Right atrium auricular region (tissue), 2 donors: Measurements from ENCODE around the gene SLC46A3. TPM values are rescaled to one million over a fixed set of nuclear protein-coding genes. Genes with fewer than 3 reads are reported as not detected.
A peak's percentile ranks its signal among the peaks of the same experiment; 100 is the strongest.

Experiments
- DNase-seq: peaks from one replicate; pipeline ENCODE4 v3.0.0-alpha.2; 2019; ENCODE audit warnings: low spot score
- H3K27ac ChIP-seq, 2 donors: fragments of 200-600 bp; sonication (generic); 1 replicate in 1 of 2; 2 replicates in 1 of 2; pipeline ENCODE4 v1.5.1; 2016 to 2019
- H3K27me3 ChIP-seq, 2 donors: fragments of 200-600 bp; sonication (generic); one replicate each; pipeline versions ENCODE4 v1.5.1 to v1.6.0; 2017 to 2019
- H3K36me3 ChIP-seq: fragments of 200-600 bp; sonication (generic); one replicate; pipeline ENCODE4 v1.5.1; 2016
- H3K4me1 ChIP-seq, 2 donors: fragments of 200-600 bp; sonication (generic); one replicate each; pipeline versions ENCODE4 v1.5.1 to v1.6.0; 2017 to 2019
- H3K4me3 ChIP-seq, 2 donors: fragments of 200-600 bp; sonication (generic); 1 replicate in 1 of 2; 2 replicates in 1 of 2; pipeline ENCODE4 v1.5.1; 2017 to 2019; ENCODE audit warnings: mild to moderate bottlenecking in 1 of 2, moderate library complexity in 1 of 2
- H3K9me3 ChIP-seq, 2 donors: fragments of 200-600 bp; sonication (generic); one replicate each; pipeline ENCODE4 v1.5.1; 2019
- CTCF ChIP-seq, 2 donors: fragments of 200-600 bp; sonication (generic); IDR thresholded peaks; one replicate each; pipeline ENCODE4 v1.5.1; 2019; ENCODE audit warnings: antibody characterized with exemption in 2 of 2
- total RNA-seq, 2 donors: library from RNA; depleted of rRNA; stranded (reverse); fragments of >200 nt; gene quantifications; one replicate each; pipeline ENCODE4 v1.1.0, GENCODE V29; 2016

SLC46A3 gene
- total RNA-seq, 2 donors from 2014 or later: 13.5 to 24.1 TPM

- Histone ChIP-seq H3K9me3 (no peaks in the 10 kb centered on the region), H3K4me3 (no peak overlapping the region), H3K36me3 (peaks cover 47% of the 10 kb centered on the region), H3K27ac (no peak overlapping the region), H3K27me3 (no peaks in the 10 kb centered on the region), H3K4me1 (no peaks in the 10 kb centered on the region)
- no peak for DNase-seq
- TF ChIP-seq CTCF (IDR thresholded peaks at IDR 0.05): no peak
Measured at GRCh38 chr13:28678809-28679208, 40.0 kb downstream of the SLC46A3 start.

GRCh38 chr13:28671126-28671792 lies 47.5 kb downstream of the SLC46A3 start:
- Histone ChIP-seq H3K27me3 (no peaks in the 10 kb centered on the region), H3K27ac (no peak overlapping the region), H3K9me3 (no peaks in the 10 kb centered on the region), H3K4me3 (no peak overlapping the region), H3K36me3 (peaks cover 95% of the 10 kb centered on the region), H3K4me1 (no peaks in the 10 kb centered on the region)
- no peak for DNase-seq
- TF ChIP-seq CTCF (IDR thresholded peaks at IDR 0.05): no peak

GRCh38 chr13:28666897-28667488 lies 51.8 kb downstream of the SLC46A3 start:
- Histone ChIP-seq H3K9me3 (no peaks in the 10 kb centered on the region), H3K4me1 (peaks cover 0 to 3% of the 10 kb centered on the region in 2 donors), H3K27ac (no peak overlapping the region), H3K27me3 (no peaks in the 10 kb centered on the region), H3K4me3 (no peak overlapping the region), H3K36me3 (peaks cover 96% of the 10 kb centered on the region)
- no peak for TF ChIP-seq CTCF (IDR thresholded peaks at IDR 0.05)
- DNase-seq: no peak

GRCh38 chr13:28659621-28659970 lies 59.2 kb downstream of the SLC46A3 start:
- H3K27me3 ChIP-seq: no peaks in the 10 kb centered on the region
- H3K36me3 ChIP-seq: peaks cover 27% of the 10 kb centered on the region
- H3K9me3 ChIP-seq: no peaks in the 10 kb centered on the region
- peaks cover 0 to 50% of the 10 kb centered on the region in 2 donors for H3K4me1 ChIP-seq
- DNase-seq: no peak
- H3K4me3 ChIP-seq: peak overlapping the region; percentile 75 to 90
- peak overlapping the region; percentile 90 to 98 for H3K27ac ChIP-seq
- no peak for TF ChIP-seq CTCF (IDR thresholded peaks at IDR 0.05)

GRCh38 chr13:28658796-28659620 lies 59.8 kb downstream of the SLC46A3 start, which contains the start of gene POMP:
Gene POMP (plus strand): TSS chr13:28659130. CDS start chr13:28659185, 55 bp downstream.
- H3K27me3 ChIP-seq: no peaks in the 10 kb centered on the region
- H3K4me1 ChIP-seq: peaks cover 0 to 50% of the 10 kb centered on the region in 2 donors
- peak within 1 kb of the TSS; percentile 90 to 98 for H3K27ac ChIP-seq
- peak within 1 kb of the TSS; percentile 75 to 90 for H3K4me3 ChIP-seq
- H3K9me3 ChIP-seq: no peaks in the 10 kb centered on the region
- DNase-seq: peak; percentile 93
- H3K36me3 ChIP-seq: peaks cover 21% of the 10 kb centered on the region
- no peak for TF ChIP-seq CTCF (IDR thresholded peaks at IDR 0.05)
